HG03025 (cell line): ENCODE results near the gene FCRL6.
A peak's percentile ranks its signal among the peaks of the same experiment; 100 is the strongest.

Source experiments
- ATAC-seq: cut with Tn5 transposase; IDR thresholded peaks from one replicate; pipeline ENCODE4 v1.9.1; 2021; ENCODE audit warnings: mild to moderate bottlenecking, moderate library complexity; ENCODE audit not compliant: unreplicated experiment, low FRiP score

Gene FCRL6

GRCh38 chr1:159831412-159832141 lies 29.4 kb downstream of the FCRL6 start:
- no peak for ATAC-seq

- ATAC-seq = no peak
Observed at GRCh38 chr1:159832309-159832708, 30.1 kb downstream of the FCRL6 start.

GRCh38 chr1:159835356-159835755 lies 33.2 kb downstream of the FCRL6 start:
- no peak for ATAC-seq

- ATAC-seq = no peak
Observed at GRCh38 chr1:159835862-159836525, 33.8 kb downstream of the FCRL6 start.

GRCh38 chr1:159838715-159839114 lies 36.6 kb downstream of the FCRL6 start:
- no peak for ATAC-seq

GRCh38 chr1:159839116-159839849 lies 37.1 kb downstream of the FCRL6 start:
- peak; percentile 87 for ATAC-seq

- ATAC-seq = no peak
Observed at GRCh38 chr1:159841749-159842148, 39.6 kb downstream of the FCRL6 start.

GRCh38 chr1:159843459-159843858 lies 41.3 kb downstream of the FCRL6 start:
- ATAC-seq = no peak

GRCh38 chr1:159845751-159846629 lies 43.8 kb downstream of the FCRL6 start:
- ATAC-seq = no peak

GRCh38 chr1:159847231-159847630 lies 45.1 kb downstream of the FCRL6 start:
- ATAC-seq = no peak

GRCh38 chr1:159848326-159848725 lies 46.2 kb downstream of the FCRL6 start:
- ATAC-seq = no peak

GRCh38 chr1:159849626-159850366 lies 47.6 kb downstream of the FCRL6 start:
- ATAC-seq = no peak

GRCh38 chr1:159851407-159851806 lies 49.2 kb downstream of the FCRL6 start:
- ATAC-seq = no peak

GRCh38 chr1:159853417-159854115 lies 51.4 kb downstream of the FCRL6 start:
- no peak for ATAC-seq

GRCh38 chr1:159854116-159854692 lies 52.0 kb downstream of the FCRL6 start:
- no peak for ATAC-seq

GRCh38 chr1:159854693-159855192 lies 52.6 kb downstream of the FCRL6 start:
- ATAC-seq = no peak

GRCh38 chr1:159855709-159856108 lies 53.5 kb downstream of the FCRL6 start:
- no peak for ATAC-seq

GRCh38 chr1:159856576-159856975 lies 54.4 kb downstream of the FCRL6 start:
- ATAC-seq = no peak

GRCh38 chr1:159857889-159858288 lies 55.7 kb downstream of the FCRL6 start:
- ATAC-seq = no peak
